Thyroid gland (tissue), 4 donors: ENCODE measurements around the gene DDIAS.

Experiments used
- POLR2A ChIP-seq, 2 donors: fragments of 450-650 bp; IDR thresholded peaks; one replicate each; pipeline ENCODE4 v1.6.1; 2017; ENCODE audit warnings: antibody characterized with exemption in 2 of 2, mild to moderate bottlenecking in 2 of 2, moderate library complexity in 1 of 2
- TF ChIP-seq, protein P1 (sequence below), 6 experiments: fragments of 200-600 bp in 3 of 6; fragments of 450-650 bp in 3 of 6; sonication (generic) in 3 of 6; IDR thresholded peaks; one replicate each; pipeline ENCODE4 v1.5.1; 2016 to 2019; ENCODE audit warnings: antibody characterized with exemption in 6 of 6, mild to moderate bottlenecking in 2 of 6, inconsistent platforms in 1 of 6, moderate library complexity in 1 of 6

DNA sequence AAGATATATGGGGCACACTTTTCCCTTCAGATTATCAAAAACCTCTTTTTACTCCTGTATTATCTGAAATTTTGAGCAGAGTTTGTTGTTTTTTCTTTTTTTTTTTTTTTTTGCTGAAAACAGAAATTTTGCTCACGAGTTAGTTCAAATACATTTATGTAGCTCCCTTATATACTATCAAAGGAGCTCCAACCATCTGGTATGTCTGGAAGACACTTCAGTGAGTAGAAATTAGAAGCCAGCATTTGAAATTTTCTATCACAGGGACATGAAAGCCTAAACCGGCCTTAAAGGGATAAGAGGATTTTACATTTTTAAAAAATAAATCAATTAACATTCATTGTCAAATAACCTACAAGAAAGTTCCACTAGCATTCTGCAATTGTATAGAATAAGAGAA, 73.3 kb downstream of the DDIAS start:
- TF ChIP-seq, protein P1, sequence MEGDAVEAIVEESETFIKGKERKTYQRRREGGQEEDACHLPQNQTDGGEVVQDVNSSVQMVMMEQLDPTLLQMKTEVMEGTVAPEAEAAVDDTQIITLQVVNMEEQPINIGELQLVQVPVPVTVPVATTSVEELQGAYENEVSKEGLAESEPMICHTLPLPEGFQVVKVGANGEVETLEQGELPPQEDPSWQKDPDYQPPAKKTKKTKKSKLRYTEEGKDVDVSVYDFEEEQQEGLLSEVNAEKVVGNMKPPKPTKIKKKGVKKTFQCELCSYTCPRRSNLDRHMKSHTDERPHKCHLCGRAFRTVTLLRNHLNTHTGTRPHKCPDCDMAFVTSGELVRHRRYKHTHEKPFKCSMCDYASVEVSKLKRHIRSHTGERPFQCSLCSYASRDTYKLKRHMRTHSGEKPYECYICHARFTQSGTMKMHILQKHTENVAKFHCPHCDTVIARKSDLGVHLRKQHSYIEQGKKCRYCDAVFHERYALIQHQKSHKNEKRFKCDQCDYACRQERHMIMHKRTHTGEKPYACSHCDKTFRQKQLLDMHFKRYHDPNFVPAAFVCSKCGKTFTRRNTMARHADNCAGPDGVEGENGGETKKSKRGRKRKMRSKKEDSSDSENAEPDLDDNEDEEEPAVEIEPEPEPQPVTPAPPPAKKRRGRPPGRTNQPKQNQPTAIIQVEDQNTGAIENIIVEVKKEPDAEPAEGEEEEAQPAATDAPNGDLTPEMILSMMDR (IDR thresholded peaks at IDR 0.05): no peak
- TF ChIP-seq POLR2A (IDR thresholded peaks at IDR 0.05): no peak
